SK-N-SH (cell line): ENCODE results near the gene BEST2. TPM values are rescaled to one million over a fixed set of nuclear protein-coding genes. Genes with fewer than 3 reads are reported as not detected.

Experiments
- EZH2phosphoT487 ChIP-seq: fragments of 200-600 bp; sonication (generic); IDR thresholded peaks from 2 replicates; pipeline ENCODE4 v1.6.1; 2017; ENCODE audit warnings: low read depth, mixed run types, mild to moderate bottlenecking, antibody characterized with exemption, moderate library complexity, borderline replicate concordance
- FOXM1 ChIP-seq: IDR thresholded peaks from 2 replicates; pipeline ENCODE4 v1.4.0; 2012; ENCODE audit warnings: low read depth, mild to moderate bottlenecking
- GABPA ChIP-seq: IDR thresholded peaks from 2 replicates; pipeline ENCODE4 v1.4.0; 2012; ENCODE audit warnings: low read depth, mild to moderate bottlenecking
- JUND ChIP-seq: IDR thresholded peaks from 2 replicates; pipeline ENCODE4 v1.4.0; 2012
- MEF2A ChIP-seq: IDR thresholded peaks from 2 replicates; pipeline ENCODE4 v1.4.0; 2012; ENCODE audit warnings: low read depth, borderline replicate concordance
- RCOR1 ChIP-seq: fragments of 150-350 bp; IDR thresholded peaks from 2 replicates; pipeline ENCODE4 v1.6.1; 2017; ENCODE audit warnings: antibody characterized with exemption, low read length
- RFX5 ChIP-seq: IDR thresholded peaks from 2 replicates; pipeline ENCODE4 v1.6.1; 2012; ENCODE audit warnings: mild to moderate bottlenecking, improper control_type of control experiment, low read length
- RXRA ChIP-seq: IDR thresholded peaks from 2 replicates; pipeline ENCODE4 v1.4.0; 2012; ENCODE audit warnings: low read depth, mild to moderate bottlenecking, borderline replicate concordance
- TAF1 ChIP-seq: IDR thresholded peaks from 2 replicates; pipeline ENCODE4 v1.6.1; 2012; ENCODE audit warnings: low read depth, mild to moderate bottlenecking, low read length, moderate library complexity, borderline replicate concordance
- TCF12 ChIP-seq: IDR thresholded peaks from 2 replicates; pipeline ENCODE4 v1.4.0; 2012
- YY1 ChIP-seq: IDR thresholded peaks from 2 replicates; pipeline ENCODE4 v1.4.0; 2012; ENCODE audit warnings: low read depth, mild to moderate bottlenecking
- polyA plus RNA-seq, 3 experiments: library from polyadenylated mRNA; depleted of rRNA; stranded (reverse); fragments of >200 nt; gene quantifications; 2 replicates each; pipeline ENCODE4 v1.2.3, GENCODE V29; 2012
- TF ChIP-seq, protein P1 (sequence below): IDR thresholded peaks from 2 replicates; pipeline ENCODE4 v1.6.1; 2012; ENCODE audit warnings: mild to moderate bottlenecking, low read depth, low read length, moderate library complexity
- TF ChIP-seq, protein P2 (sequence below): IDR thresholded peaks from 2 replicates; pipeline ENCODE4; 2012
- TF ChIP-seq, protein P3 (sequence below): IDR thresholded peaks from 2 replicates; pipeline ENCODE4 v1.4.0; 2012; ENCODE audit warnings: low read depth, borderline replicate concordance
- TF ChIP-seq, protein P4 (sequence below): fragments of 150-350 bp; IDR thresholded peaks from 2 replicates; pipeline ENCODE4 v1.6.1; 2017; ENCODE audit warnings: antibody characterized with exemption, low read length, low read depth, borderline replicate concordance
- TF ChIP-seq, protein P5 (sequence below): IDR thresholded peaks from 2 replicates; pipeline ENCODE4 v1.4.0; 2012; ENCODE audit warnings: low read depth
- TF ChIP-seq, protein P6 (sequence below): fragments of 200-600 bp; sonication (generic); IDR thresholded peaks from 2 replicates; pipeline ENCODE4 v1.6.1; 2017; ENCODE audit warnings: antibody characterized with exemption, mild to moderate bottlenecking, moderate library complexity

The BEST2 gene
- polyA plus RNA-seq, 1 of the 3 experiments (the other 2 are of a cell fraction), result not detected

DNA sequence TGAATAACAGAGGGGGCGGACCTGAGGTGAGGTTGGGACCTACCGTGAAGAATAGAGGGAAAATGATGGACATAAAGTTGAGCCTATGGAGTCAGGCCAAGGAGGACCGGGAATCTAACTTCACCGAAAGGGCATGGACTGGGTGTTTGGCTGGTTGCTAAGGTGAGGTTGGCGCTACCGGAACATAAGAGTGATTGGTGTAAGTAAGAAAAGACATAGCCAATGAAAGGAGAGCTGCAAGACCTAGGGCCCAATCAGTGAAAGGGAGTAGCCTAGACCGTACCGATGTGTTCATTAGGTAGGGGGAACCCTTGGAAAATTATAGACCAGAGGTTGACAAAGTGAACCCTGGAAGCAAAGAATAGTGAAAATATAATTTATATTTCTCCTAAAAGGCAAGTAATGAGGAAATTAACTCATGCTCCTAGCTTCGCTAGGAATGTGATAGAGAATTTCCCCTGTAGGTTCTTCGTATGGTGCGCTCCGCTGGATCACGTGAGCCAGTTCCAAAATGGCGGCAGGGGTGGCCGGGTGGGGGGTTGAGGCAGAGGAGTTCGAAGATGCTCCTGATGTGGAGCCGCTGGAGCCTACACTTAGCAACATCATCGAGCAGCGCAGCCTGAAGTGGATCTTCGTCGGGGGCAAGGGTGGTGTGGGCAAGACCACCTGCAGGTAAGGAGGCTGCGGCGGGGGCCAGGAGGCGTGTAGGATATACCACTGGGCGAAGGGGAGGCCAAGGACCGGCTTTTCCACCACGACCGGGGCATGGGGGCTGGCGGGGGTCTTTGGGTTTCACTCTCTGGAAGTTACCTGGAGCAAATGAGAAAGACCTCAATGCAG, 14.4 kb upstream of the BEST2 start, which contains the start of gene GET3 (continued):
- TF ChIP-seq FOXM1, result no peak
- TF ChIP-seq, protein P1, sequence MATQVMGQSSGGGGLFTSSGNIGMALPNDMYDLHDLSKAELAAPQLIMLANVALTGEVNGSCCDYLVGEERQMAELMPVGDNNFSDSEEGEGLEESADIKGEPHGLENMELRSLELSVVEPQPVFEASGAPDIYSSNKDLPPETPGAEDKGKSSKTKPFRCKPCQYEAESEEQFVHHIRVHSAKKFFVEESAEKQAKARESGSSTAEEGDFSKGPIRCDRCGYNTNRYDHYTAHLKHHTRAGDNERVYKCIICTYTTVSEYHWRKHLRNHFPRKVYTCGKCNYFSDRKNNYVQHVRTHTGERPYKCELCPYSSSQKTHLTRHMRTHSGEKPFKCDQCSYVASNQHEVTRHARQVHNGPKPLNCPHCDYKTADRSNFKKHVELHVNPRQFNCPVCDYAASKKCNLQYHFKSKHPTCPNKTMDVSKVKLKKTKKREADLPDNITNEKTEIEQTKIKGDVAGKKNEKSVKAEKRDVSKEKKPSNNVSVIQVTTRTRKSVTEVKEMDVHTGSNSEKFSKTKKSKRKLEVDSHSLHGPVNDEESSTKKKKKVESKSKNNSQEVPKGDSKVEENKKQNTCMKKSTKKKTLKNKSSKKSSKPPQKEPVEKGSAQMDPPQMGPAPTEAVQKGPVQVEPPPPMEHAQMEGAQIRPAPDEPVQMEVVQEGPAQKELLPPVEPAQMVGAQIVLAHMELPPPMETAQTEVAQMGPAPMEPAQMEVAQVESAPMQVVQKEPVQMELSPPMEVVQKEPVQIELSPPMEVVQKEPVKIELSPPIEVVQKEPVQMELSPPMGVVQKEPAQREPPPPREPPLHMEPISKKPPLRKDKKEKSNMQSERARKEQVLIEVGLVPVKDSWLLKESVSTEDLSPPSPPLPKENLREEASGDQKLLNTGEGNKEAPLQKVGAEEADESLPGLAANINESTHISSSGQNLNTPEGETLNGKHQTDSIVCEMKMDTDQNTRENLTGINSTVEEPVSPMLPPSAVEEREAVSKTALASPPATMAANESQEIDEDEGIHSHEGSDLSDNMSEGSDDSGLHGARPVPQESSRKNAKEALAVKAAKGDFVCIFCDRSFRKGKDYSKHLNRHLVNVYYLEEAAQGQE, result no peak
- TF ChIP-seq, protein P2, sequence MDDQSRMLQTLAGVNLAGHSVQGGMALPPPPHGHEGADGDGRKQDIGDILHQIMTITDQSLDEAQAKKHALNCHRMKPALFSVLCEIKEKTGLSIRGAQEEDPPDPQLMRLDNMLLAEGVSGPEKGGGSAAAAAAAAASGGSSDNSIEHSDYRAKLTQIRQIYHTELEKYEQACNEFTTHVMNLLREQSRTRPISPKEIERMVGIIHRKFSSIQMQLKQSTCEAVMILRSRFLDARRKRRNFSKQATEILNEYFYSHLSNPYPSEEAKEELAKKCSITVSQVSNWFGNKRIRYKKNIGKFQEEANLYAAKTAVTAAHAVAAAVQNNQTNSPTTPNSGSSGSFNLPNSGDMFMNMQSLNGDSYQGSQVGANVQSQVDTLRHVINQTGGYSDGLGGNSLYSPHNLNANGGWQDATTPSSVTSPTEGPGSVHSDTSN, result peak; percentile 97
- TF ChIP-seq TCF12, result no peak
- no peak for TF ChIP-seq EZH2phosphoT487
- TF ChIP-seq, protein P3, sequence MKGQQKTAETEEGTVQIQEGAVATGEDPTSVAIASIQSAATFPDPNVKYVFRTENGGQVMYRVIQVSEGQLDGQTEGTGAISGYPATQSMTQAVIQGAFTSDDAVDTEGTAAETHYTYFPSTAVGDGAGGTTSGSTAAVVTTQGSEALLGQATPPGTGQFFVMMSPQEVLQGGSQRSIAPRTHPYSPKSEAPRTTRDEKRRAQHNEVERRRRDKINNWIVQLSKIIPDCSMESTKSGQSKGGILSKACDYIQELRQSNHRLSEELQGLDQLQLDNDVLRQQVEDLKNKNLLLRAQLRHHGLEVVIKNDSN, result peak; percentile 96
- TF ChIP-seq, protein P4, sequence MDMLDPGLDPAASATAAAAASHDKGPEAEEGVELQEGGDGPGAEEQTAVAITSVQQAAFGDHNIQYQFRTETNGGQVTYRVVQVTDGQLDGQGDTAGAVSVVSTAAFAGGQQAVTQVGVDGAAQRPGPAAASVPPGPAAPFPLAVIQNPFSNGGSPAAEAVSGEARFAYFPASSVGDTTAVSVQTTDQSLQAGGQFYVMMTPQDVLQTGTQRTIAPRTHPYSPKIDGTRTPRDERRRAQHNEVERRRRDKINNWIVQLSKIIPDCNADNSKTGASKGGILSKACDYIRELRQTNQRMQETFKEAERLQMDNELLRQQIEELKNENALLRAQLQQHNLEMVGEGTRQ, result peak; percentile 84
- TF ChIP-seq RFX5, result peak; percentile 84; the same call in 1 of the 2 replicates
- no peak; the same call in 1 of the 2 replicates for TF ChIP-seq JUND
- TF ChIP-seq GABPA, result peak; percentile 19; the same call in 1 of the 2 replicates
- no peak for TF ChIP-seq RCOR1
- TF ChIP-seq RXRA, result no peak
- TF ChIP-seq, protein P5, sequence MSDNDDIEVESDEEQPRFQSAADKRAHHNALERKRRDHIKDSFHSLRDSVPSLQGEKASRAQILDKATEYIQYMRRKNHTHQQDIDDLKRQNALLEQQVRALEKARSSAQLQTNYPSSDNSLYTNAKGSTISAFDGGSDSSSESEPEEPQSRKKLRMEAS, result peak; percentile 93
- TF ChIP-seq, protein P6, sequence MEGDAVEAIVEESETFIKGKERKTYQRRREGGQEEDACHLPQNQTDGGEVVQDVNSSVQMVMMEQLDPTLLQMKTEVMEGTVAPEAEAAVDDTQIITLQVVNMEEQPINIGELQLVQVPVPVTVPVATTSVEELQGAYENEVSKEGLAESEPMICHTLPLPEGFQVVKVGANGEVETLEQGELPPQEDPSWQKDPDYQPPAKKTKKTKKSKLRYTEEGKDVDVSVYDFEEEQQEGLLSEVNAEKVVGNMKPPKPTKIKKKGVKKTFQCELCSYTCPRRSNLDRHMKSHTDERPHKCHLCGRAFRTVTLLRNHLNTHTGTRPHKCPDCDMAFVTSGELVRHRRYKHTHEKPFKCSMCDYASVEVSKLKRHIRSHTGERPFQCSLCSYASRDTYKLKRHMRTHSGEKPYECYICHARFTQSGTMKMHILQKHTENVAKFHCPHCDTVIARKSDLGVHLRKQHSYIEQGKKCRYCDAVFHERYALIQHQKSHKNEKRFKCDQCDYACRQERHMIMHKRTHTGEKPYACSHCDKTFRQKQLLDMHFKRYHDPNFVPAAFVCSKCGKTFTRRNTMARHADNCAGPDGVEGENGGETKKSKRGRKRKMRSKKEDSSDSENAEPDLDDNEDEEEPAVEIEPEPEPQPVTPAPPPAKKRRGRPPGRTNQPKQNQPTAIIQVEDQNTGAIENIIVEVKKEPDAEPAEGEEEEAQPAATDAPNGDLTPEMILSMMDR, result no peak
- TF ChIP-seq YY1, result peak; percentile 97
- TF ChIP-seq TAF1, result peak; percentile 94
- TF ChIP-seq MEF2A, result no peak
